Neural progenitor cell (in vitro differentiated cells): ENCODE data around the gene C2orf78.

ENCODE experiments used
- EZH2 ChIP-seq: fragments of 200-600 bp; sonication (generic); IDR thresholded peaks from 2 replicates; pipeline ENCODE4 v1.6.1; 2017; ENCODE audit warnings: antibody characterized with exemption, mild to moderate bottlenecking, moderate library complexity
- TF ChIP-seq, protein P1 (sequence below): fragments of 200-600 bp; sonication (generic); IDR thresholded peaks from 2 replicates; pipeline ENCODE4 v1.5.1; 2017; ENCODE audit warnings: antibody characterized with exemption, mild to moderate bottlenecking

DNA sequence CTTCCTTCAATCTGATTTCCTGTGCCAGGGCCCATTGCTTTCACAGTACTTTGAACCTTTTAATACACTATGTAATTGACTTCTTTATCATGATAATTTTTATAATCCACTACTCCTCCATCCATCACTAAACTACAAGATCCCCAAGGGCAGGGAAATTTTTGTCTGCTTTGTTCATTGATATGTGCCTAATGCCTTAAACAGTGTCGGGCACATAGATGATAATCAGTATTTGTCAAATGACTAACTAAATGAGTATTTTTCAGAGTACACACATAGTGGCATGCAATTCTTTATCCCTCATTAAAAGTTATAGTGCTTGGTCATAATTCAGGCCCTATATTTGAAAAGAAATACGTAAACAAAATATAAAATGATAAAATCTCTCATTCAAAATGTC is 39.4 kb downstream of the C2orf78 start:
- no peak for TF ChIP-seq EZH2
- TF ChIP-seq, protein P1, sequence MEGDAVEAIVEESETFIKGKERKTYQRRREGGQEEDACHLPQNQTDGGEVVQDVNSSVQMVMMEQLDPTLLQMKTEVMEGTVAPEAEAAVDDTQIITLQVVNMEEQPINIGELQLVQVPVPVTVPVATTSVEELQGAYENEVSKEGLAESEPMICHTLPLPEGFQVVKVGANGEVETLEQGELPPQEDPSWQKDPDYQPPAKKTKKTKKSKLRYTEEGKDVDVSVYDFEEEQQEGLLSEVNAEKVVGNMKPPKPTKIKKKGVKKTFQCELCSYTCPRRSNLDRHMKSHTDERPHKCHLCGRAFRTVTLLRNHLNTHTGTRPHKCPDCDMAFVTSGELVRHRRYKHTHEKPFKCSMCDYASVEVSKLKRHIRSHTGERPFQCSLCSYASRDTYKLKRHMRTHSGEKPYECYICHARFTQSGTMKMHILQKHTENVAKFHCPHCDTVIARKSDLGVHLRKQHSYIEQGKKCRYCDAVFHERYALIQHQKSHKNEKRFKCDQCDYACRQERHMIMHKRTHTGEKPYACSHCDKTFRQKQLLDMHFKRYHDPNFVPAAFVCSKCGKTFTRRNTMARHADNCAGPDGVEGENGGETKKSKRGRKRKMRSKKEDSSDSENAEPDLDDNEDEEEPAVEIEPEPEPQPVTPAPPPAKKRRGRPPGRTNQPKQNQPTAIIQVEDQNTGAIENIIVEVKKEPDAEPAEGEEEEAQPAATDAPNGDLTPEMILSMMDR: no peak
